ENCODE measurements around the gene EVA1A.

GRCh38 chr2:75475976-75476375, 84.8 kb downstream of the EVA1A start:
- TF ChIP-seq, protein P1, sequence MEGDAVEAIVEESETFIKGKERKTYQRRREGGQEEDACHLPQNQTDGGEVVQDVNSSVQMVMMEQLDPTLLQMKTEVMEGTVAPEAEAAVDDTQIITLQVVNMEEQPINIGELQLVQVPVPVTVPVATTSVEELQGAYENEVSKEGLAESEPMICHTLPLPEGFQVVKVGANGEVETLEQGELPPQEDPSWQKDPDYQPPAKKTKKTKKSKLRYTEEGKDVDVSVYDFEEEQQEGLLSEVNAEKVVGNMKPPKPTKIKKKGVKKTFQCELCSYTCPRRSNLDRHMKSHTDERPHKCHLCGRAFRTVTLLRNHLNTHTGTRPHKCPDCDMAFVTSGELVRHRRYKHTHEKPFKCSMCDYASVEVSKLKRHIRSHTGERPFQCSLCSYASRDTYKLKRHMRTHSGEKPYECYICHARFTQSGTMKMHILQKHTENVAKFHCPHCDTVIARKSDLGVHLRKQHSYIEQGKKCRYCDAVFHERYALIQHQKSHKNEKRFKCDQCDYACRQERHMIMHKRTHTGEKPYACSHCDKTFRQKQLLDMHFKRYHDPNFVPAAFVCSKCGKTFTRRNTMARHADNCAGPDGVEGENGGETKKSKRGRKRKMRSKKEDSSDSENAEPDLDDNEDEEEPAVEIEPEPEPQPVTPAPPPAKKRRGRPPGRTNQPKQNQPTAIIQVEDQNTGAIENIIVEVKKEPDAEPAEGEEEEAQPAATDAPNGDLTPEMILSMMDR (conservative IDR thresholded peaks at IDR 0.05 in 1 of 2, IDR thresholded peaks at IDR 0.05 in 1 of 2; ENCODE audit: low read depth in 1 of 2, low read length in 2 of 2): no peak
- no peak for TF ChIP-seq EZH2 (IDR thresholded peaks at IDR 0.05; ENCODE audit: low read length, missing control alignments)

Data from fibroblast of lung (primary cell).